NCI-H187 (cell line): ENCODE results near the gene MEF2D.
A peak's percentile ranks its signal among the peaks of the same experiment; 100 is the strongest.

ENCODE experiments used
- DNase-seq, 2 experiments: peaks; one replicate each; lab custom pipeline; 2025; lab: John Stamatoyannopoulos, UW

Gene MEF2D

DNA sequence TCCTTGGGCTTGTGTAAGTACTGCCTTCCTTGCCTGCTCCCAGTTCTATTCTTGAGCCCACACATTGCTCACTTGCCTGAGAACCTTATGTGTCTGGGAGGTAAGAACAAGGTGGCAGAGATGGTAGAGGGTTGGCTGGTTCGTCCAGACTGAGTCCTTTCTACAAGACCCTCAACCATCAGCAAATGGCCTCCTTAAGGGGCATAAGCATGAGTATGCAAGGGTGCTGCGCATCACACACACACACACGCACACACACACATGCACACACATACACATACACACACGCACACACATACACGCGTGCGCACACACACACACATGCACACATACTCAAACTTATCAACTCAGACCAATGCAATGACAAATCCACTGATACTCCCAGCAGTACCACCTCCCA is 74.6 kb downstream of the MEF2D start:
- DNase-seq = no peak

GRCh38 chr1:156424806-156425432 is 75.7 kb downstream of the MEF2D start:
- DNase-seq = no peak

DNA sequence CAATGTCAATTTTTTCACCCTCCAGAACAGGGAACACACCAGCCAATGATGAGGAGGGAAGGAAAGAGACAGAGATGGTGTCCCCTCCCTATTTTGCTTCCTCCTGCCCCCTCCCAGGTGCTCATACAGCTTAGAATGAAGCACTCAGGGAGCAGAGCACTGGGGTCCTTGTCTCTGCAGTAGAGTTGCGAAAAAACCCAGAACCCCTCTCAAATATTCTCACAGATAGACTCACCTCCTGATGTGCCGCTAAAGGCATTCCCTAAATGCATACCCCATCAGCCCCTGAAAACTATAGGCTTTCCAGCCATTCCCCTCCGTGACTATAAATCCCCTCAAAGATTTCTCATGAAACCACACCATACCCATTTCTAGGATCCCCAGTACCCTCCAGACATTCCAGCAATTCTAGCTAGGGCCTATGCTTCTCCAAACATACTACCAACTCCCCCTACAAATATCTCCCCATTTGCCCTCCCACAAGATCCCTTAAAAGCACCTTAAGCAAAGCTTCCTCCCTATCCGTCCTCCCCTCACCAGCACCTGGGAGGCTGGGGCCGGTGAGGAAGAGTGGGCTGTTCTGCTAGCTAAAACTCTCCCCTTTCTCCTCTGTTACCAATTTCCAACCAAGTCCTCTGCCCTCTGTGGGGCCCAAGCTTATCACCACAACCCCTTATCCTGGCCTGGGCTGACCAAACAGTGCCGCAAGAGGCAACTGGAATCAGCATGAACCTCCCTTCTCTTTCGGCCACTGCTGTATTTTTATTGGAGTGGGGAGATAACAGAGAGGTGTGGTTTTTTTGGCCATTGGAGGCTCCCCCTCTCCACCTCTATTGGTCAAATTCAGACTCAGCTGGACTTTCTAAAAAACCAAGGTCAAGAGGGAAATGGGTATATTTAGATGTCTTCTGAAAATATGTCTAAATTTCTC is 76.9 kb downstream of the MEF2D start:
- DNase-seq = no peak

- DNase-seq = no peak
Measured at GRCh38 chr1:156422602-156423091, 77.9 kb downstream of the MEF2D start.

GRCh38 chr1:156421939-156422601 is 78.5 kb downstream of the MEF2D start:
- no peak for DNase-seq

- peak; percentile 60 to 75 for DNase-seq
Measured at GRCh38 chr1:156421062-156421938, 79.3 kb downstream of the MEF2D start.

GRCh38 chr1:156420205-156421061 is 80.1 kb downstream of the MEF2D start:
- no peak for DNase-seq

GRCh38 chr1:156419854-156420204 is 80.7 kb downstream of the MEF2D start:
- DNase-seq = no peak

DNA sequence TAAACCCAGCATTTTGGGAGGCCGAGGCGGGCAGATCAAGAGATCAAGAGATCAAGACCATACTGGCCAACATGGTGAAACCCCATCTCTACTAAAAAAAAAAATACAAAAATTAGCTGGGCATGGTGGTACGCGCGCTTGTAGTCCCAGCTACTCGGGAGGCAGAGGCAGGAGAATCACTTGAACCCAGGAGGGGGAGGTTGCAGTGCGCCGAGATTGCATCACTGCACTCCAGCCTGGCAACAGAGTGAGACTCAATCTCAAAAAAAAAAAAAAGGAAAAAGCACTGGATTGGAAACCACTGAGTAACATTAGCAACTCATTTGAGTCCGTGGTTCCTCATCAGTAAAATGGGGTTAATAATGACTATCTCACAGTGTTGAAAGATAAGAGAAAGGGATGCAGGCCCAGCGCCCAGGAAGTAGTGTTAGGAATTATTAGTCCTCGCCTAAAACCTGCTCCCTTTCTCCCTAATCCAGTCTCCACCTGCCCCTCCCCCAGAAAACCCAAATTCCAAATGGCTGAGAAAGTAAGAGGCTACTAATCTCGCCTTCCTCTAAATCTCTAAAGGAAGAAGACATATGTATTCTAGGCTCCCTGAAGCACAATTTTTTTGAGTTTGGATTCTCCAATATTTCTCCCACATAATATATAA is 82.0 kb downstream of the MEF2D start:
- no peak for DNase-seq

DNA sequence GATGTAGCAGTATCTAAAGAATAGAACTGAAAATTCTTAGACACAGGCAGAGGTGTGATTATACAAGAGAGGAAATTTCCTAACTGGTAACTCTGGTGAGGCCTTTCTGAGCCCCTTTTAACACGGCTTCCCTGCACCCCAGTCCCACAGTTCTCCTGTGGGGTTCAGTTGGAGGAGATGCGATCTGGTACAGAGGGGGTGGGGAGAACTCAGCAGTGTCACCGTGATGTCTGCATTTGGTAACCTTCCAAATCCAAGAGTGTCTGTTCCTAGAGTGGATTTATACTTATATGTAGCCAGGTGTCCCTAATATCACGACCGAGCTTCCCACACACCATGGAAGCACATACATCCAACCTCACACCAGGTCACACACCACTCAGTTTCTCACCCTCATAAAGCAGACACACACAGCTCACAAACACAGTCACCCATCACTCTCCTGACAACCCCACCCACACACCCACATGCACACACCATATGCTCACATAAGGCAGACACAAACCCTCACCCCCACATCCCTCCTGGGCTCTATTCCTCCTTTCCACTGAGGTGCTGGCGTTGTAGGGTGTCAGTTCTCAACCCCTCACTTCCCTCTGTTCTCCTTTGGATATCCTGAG is 83.1 kb downstream of the MEF2D start:
- DNase-seq = no peak

DNA sequence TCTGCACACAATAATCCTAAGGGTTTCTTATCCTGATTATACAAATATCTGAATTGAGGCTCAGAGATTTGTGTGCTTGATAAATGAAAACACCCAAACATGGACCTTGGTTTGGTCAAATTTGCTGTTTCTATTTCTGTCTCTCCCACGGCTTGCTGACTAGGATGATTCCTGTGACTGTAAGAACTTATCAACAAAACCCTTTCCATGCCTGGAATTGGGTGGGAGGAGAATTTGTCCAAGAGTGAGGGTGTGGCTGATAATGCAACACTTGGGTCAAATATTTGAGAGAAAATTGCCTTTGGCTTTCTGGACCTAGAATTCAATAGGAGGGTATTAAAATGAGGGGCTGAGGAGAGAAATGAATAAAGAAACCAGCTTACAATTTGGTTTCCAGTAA is 83.6 kb downstream of the MEF2D start:
- DNase-seq = no peak

- DNase-seq = no peak
Measured at GRCh38 chr1:156414461-156415064, 86.0 kb downstream of the MEF2D start.
